GM18909 (cell line): ENCODE results near the gene OR6K2.

Experiments used
- ATAC-seq: cut with Tn5 transposase; IDR thresholded peaks from one replicate; pipeline ENCODE4 v1.9.1; 2021; ENCODE audit warnings: mild to moderate bottlenecking; ENCODE audit not compliant: unreplicated experiment, poor library complexity

Gene OR6K2

GRCh38 chr1:158686111-158687009 lies 14.1 kb downstream of the OR6K2 start, which contains the start of gene SPTA1:
SPTA1 (minus strand) TSS chr1:158686715; CDS start chr1:158686517, 198 bp downstream.
- no peak for ATAC-seq

- ATAC-seq = no peak
These were observed 15.4 kb downstream of the OR6K2 start for GRCh38 chr1:158685085-158685484.

GRCh38 chr1:158681606-158682005 lies 18.8 kb downstream of the OR6K2 start:
- ATAC-seq = no peak

GRCh38 chr1:158679289-158679688 lies 21.2 kb downstream of the OR6K2 start:
- ATAC-seq = no peak

- ATAC-seq = no peak
These were observed 24.7 kb downstream of the OR6K2 start for GRCh38 chr1:158675563-158676323.

GRCh38 chr1:158674302-158674701 lies 26.1 kb downstream of the OR6K2 start:
- no peak for ATAC-seq

GRCh38 chr1:158666037-158666436 lies 34.4 kb downstream of the OR6K2 start:
- ATAC-seq = no peak

- ATAC-seq = no peak
These were observed 45.9 kb downstream of the OR6K2 start for GRCh38 chr1:158654571-158654970.

GRCh38 chr1:158654086-158654485 lies 46.4 kb downstream of the OR6K2 start:
- no peak for ATAC-seq

- no peak for ATAC-seq
These were observed 47.6 kb downstream of the OR6K2 start for GRCh38 chr1:158652721-158653334.
